ENCODE measurements around the gene COL27A1.

COL27A1 gene

DNA sequence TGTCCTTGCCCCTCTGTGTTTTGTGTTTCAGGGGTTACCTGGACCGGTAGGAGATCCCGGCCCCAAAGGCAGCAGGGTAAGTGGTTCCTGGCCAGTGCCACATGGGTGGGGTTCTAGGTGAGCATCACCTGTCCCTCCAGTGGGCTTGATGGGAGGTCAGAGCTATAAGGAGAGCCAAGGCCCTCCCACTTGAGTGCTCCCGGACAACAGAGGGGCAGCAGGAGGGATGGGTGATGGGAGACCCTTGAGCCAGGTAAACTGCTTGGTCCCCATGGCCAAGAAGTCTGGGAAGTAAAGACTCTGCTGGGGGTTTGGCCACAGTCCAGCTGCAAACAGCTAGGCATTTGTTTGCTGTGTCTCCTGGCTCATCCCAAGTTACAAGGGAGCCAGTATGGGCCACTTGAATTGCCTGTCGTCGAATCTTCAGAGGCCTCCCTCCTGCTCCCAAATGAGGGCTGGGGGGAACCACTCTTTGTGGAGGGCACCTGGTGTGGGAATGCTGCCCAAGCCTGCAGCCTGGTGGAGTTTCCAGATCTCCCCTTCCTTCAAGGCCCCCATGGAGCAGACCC, 51.0 kb downstream of the COL27A1 start:
- no peak for DNase-seq (ENCODE audit: low spot score)

DNA sequence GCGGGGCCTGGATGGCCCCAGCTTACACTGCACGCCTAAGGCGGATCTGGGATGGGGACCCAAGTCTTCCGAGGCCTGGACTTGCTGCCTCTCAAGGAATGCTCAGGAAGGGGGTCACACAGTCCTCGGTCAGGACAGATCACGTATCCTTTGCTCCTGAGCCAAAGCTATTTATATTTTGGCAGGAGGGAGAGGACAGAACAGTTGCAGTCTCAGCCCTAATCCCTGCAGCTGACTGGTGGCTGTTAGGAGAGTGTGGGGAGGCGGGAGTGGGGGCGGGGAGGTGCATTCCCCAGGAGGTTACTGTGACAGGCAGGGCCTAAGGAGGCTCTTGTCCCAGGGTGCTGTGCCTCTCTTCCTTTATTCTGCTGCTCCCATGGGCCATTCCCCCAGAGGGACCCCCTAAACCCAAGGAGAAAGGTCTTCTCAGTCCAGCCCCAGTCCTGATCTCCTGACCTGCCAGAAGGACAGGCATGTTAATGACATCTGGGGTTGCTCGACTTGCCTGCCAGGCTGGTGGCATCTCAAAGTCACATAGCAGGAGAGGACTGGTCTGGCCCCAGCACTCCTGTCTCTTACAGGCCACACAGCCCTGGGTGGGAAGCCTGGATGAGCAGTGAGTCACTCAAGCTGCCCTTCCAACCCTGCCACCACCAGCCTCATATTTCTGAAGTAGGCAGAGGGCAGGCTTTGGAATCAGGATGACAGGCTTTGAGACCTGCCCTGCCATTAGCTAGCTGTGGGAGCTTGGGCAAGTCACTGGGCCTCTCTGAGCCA, 51.9 kb downstream of the COL27A1 start:
- no peak for DNase-seq (ENCODE audit: low spot score)

DNA sequence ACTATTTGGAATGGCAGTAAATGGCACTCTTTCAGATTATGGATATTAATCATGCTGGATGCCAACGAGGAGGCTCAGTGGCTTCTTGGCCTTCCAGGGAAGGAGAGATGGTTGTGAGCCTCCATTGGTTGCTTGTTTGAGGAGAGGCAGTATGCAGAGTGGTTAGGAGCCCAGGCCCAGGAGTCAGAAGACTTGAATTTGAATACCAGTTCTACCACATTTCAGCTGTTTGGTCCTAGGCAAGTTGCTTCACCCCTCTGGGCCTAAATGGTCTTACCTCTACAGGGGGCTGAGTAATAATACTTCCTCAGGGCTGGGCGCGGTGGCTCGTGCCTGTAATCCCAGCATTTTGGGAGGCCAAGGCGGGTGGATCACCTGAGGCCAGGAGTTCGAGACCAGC, 52.5 kb downstream of the COL27A1 start:
- no peak for DNase-seq (ENCODE audit: low spot score)

DNA sequence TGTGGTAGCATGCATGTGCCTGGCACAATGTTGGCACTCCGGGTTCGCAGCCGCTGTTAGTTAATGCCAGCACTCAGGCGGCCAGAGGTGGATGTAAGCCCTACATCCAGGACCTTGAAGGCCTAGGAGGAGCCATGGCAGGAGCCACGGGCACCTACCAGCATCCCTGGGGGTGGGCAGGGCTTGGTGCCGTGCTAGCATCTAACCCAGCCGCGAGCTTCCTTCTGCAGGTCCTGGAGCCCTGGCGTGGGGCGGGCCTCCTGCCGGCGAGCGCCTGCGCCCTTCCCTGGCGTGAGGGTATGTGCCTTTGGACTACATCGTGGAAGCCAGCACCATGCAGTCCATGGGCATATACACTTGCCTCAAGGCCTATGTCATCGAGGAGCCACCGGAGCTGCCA, 53.8 kb downstream of the COL27A1 start:
- no peak for DNase-seq (ENCODE audit: low spot score)

DNA sequence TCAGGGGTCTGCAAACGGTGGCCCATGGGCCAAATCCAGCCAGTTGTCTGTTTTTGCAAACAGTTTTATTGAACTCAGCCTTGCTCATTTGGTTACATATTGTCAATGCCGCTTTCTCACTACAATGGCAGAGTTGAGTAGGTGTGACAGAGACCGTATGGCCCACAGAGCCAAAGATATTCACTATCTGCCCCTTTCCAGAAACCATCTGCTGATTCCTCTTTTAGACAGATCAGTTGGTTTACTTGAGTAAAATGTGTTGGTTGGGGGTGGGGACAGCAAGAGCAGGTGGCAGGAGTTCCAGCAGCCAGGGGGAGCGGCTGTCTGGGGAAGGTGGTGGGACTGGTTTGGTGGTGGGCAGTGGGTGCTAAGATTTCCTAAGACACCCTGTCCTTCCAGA, 54.8 kb downstream of the COL27A1 start:
- no peak for DNase-seq (ENCODE audit: low spot score)

DNA sequence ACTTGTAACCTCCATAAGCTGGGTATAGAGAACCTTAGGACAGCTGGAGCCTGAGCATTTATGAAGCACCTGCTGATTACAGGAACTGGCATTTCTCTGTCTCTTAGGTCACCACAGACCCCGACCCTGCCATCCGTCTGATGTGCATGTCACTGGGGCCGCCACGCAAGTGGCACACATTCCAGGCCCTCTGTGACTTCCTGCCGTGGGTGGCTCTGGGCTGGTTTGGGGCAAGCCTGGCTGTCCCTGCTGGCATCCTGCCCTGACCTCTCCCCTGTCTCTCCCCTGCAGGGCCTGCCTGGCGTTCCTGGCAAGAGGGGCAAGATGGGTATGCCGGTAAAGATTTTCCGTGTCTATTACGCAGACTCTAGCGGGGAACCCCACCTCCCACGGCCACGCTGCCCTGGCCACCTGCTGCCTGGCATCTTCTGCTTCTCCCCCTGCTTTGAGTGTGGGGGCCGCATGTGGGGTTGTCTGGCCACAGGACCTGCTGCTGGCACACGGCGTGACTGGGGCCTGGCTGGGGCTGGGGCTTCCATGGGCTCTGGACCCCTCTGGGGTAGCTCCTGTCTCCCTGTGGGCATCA, 55.4 kb downstream of the COL27A1 start:
- DNase-seq (ENCODE audit: low spot score) = no peak

DNA sequence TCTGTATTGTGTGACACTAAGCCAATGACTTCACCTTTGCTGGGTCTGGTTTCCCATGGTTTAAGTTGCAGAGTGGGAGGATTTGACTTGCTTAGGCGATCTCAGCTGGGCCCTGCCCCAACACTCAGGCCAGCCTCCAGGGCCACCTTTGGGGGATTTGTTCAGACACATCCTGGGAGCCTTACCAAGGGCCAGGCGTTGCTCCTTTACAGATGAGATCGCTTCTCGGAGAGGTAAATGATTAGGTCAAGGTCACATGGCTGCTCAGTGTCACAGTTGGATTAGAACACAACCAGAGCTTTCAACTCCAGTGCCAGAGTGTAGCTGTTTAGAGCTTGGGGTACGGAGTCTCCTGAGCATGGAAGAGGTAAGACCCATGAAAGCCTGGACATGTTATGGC, 57.5 kb downstream of the COL27A1 start:
- DNase-seq (ENCODE audit: low spot score) = no peak

DNA sequence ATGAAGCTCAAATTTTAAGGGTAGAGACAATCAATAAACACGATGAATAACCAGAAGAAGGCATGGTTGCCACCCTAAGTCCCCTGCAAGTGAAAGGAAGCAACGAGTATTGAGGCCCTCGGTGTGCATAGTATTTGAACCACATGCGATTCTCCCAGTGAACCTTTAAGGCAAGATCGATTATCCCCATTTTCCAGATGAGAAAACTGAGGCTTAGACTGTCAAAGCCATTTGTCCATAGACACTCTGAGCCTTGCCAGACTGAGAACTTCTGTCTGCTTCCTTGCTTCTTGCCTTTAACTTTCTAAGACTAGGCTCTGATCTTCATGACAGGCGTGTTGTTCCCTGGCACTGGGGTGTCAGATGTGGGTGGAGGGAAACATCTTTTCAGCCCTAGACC, 58.2 kb downstream of the COL27A1 start:
- no peak for DNase-seq (ENCODE audit: low spot score)

DNA sequence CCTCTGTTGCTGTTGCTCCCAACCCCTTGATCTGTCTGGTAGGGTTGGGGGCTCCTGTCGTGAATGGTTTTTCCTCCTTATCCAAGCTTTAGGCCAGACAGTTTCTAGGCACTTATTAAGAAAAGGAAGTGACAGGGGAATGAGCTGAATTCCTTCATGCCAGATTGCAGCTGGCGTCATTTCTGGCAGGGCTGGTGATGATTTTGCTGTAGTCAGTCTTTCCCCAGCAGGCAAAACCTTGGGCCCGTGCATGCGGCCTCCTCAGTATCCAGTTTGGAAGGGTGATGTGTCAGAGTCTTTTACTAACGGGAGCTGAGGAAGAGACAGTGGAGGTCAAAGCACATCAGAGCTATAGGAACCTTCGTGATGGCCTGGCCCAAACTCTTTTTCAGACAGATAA, 58.8 kb downstream of the COL27A1 start:
- DNase-seq (ENCODE audit: low spot score) = no peak

DNA sequence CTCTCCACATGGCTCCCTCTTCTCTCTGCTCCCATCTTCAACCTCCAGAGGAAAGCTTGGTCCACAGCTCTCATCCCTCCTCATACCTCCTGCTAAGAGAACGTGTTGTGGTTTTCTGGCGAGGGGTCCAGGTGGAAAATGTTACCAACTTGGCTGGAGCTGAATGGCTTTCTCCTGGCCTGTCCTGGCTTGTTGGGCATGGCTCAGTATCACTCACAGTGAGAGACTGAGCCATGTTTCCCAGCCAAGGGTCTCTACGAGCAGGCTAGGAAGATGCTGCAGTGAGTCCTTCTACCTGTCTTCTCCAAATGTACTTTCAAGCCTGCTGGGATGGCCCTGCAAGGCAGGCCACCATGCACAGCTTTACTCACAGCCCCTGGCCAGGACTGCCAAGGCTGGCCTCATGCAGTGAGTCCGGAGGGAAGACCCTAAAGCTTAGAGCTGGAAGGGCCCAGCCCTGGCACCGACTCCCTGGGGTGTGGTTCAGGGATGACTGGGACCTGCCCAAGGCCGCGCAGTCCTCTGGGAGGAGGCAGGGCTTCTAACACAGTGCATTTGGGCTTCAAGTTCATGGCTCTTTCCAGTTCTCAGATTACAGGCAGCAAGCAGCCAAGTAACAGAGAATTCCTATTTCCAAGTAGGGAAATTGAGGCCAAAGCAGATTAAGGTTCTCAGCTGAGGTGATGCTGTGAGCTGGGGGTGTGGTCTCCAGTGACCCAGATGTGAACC, 59.5 kb downstream of the COL27A1 start:
- DNase-seq (ENCODE audit: low spot score) = no peak

DNA sequence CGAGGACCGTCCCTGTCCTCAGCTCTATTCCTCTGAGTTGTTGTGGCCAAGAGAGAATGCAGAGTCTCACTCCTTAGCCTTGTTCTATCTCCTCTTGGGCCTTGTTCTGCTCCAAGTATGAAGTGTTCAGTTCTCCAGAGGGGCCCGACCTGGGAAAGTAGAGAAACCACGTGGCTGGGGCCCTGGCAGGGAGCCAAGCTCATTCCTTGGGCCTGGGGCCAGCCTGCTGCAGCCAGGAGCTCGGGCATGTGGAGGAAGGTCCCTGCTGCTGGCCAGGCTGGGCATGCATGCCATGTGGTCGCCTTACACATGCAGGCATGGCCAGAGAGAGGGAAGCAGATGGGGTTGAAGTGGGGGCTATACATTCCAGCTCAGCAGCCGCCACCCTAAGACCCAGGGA, 60.7 kb downstream of the COL27A1 start:
- no peak for DNase-seq (ENCODE audit: low spot score)

DNA sequence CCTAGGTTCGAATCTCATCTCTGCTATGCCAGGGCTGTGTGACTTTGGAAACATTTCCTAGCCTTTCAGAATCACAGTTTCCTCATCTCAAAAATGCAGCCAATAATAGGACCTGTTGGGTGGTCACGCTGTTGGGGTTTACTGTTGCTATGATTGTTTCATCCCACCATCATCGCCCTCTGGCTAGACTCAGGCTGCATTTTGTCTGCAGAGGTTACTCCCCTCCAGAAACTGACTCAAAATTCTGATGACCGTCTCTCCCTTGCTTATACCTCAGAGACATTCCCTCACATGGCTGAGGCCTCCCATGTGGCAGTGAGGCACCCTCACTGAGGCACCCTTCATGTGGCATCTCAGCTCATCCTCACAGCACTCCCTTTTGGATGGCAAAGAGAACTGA, 61.6 kb downstream of the COL27A1 start:
- no peak for DNase-seq (ENCODE audit: low spot score)

DNA sequence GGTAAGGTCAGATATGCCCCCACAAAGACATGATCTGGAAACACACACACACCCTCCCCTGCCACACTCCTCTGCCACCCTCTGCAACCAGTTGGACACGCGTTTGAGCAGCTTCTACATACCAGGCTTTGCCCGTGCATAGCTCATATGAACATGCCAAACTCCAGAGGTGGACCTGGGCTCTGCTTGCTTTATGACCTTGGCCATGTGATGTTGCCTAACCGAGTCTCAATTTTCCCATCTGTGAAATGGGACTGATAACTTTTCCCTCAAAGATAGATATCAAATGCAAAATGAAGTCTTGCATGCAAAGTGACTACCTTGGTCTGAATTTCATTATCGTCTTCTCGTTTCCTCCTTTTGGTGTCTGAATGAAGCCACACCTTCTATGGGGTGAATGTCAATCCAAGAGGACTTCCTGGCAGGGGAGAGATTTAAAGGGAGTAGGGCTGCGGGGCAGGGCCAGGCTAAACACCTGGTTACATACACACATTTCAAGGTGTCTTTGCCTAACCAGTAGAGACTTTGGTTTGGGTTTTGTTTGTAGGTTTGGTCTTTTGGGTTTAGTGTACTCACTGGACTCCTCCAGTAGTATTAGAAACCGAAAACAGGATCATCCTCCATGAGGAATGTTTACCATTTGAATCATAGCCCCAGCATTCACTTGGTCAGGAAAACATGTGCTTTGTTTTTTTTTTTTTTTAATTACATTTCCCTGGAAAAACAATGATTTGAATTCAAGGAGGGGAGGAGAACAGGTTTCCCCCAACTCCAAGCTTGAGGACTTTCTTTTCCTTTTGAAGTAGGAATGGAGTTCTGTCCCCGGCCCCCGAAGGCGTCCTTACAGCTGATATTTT, 63.2 kb downstream of the COL27A1 start:
- no peak for DNase-seq (ENCODE audit: low spot score)

DNA sequence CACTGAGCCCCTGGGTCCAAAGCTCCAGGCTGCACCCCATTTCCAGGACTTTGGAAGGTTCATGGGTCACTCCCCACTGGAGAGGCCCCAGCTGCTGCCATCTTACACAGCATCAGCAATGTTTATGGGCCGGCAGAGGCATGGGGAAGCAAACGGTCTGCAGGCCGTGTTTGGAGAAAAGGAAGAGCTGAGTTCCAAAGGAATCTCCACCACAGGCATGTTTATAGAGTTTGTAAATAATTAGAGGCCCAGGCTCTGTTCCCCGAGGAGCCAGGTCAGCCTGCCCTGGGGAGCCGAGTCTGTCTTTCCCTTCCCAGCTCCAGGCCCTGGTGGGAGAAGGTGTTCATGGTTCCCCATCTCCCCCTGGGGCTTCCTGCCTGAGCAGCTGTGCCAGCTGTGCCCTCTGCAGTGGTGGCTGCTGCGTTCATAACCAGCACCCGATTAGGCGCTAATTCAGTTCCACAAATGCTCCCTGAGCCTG, 64.8 kb downstream of the COL27A1 start:
- DNase-seq (ENCODE audit: low spot score) = no peak

DNA sequence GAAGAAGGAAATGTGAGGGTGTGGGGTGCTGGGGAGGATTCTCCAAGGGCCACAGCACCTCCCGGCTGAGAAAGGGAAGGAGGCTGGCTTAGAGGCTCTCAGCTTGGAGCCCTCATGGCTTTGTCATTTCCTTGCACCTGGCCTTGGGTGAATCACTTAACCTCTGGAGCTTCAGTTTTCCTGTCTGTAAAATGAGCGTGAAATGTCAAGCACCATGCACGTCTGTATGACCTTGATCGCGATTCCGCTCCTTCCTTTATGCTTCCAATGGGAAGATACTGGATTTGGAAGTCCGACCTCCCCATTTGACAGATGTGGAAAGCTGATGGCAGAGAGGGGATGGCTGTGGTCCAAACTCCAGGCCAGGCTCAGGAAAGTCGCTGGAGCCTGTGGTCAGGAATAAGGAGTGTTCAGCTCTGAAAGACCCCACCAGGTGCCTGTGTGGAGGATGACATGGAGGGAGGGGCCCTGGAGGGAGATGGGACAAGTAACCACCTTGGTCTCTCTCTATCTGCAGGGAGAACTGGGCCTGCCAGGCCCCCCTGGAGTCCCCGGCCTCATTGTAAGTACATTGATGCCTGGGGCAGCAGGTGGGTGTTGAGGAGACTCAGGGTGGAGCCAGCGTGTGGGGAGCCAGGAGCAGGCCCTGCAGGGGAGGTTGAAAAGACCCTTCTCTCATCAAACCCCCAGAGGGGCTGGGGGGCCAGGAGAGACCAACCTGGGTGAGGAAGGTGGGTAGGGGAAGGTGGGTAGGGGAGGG, 66.5 kb downstream of the COL27A1 start:
- DNase-seq (ENCODE audit: low spot score) = no peak

DNA sequence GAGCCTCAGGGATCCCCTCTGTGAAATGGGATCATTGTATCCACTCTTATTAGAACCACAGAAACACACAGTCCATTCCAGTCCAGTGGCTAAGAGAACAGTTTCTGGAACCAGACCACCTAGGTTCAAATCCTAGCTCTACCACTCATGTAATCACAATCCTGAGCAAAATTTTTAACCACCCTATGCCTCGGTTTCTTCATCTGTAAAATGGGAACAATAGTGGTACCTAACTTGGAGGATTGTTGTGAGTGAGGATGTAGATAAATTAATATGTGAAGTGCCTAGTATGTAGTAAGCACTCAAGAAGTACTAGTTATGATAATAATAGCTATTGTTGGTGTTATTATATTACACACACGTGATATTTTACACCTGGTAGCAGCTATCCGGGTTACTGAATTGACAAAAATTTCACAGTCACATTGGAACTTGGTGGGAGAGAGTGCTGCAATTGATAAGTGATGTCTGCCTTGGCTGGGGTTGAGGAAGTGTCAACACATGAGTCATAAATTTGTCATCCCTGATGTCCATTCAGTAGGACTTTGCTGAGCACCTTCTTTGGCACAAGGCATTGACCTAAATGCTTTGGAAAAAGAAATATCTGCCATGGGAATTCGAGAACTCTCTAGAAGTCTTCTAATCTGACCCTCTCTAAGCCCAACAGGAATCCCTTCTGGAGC, 68.4 kb downstream of the COL27A1 start:
- DNase-seq (ENCODE audit: low spot score) = no peak

DNA sequence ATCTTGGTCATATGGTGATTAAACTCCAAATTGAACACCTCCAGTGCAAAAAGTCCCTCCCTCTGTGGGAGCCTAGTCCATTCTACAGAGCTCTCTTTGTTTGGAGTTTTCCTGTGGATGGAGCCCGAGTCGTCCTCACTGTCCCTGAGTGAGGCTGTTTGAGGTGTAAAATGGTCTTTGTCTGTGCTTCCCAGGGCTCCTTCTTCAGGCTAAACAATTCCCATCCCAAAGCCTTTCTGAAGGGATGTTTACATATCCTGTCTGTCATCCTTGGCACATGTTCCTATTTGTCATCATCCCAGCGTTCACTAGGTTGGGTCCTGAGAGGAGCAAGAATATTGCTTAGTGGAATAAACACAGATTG, 68.9 kb downstream of the COL27A1 start:
- DNase-seq (ENCODE audit: low spot score) = no peak

DNA sequence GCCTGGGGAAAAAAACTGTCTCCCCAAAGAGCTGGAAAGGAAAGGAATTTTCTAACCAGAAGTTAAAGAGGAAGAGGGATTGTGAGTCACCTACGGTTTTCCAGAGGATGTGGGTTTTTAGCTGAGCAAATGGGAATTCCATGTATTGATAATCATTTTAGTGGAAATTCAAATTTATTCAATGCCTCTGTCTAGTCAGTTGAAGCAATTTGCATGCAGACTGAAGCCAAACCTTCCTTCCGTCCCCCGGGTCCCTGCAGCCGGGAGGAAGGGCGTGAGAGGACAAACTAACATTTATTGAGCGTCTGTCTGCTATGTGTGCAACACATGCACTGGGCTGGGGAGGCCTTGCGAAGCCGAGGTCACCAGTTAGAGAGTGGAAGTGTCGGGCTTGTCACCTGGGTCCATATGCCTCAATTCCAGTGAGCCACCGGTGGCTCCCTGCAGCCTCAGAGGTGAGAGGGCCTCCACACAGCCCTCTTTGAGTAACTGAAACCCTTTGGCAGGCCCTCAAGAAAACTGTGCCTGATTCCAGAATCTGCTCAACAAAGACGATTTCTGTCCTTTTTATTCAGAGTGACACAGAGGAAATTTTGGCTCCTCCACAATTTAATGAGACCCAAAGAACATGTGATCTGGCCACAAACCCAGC, 70.3 kb downstream of the COL27A1 start:
- DNase-seq (ENCODE audit: low spot score) = no peak

DNA sequence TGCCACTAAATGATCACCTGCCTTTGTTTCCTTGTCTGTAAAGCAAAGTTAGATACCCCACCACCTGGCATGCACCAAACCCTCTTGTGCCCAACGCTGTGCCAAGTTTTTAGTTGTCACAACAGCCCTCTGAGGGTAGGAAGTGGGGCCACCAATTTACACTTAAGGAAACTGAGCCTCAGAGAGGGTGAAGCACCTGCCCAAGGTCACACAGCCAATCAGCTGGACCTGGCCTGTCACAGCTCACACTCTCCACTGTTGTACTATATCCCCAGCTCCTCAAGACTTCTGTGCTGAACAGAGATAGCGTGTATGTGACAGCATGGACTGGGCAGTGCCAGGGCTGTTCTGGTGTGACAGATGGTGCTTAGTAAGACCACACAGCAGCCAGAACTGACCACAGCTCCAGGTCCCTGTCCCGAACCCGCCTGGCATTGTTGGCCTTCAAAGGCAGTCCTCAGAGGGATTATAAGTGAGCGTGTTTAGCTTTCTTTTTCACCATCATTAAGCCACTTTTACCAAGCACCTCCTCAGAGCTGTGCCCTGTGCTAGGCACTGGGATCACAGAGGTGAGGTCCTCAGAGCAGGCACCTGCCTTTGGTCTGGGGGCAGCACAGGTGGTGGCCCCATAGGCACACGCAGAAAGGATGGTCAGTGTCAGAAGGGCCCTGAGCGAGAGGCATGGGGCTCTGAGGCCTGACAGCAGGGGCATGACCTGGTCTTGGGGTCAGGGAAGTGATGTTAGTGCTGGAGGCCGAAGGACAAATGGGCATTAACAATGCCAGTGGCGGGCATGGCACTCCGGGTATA, 71.1 kb downstream of the COL27A1 start:
- no peak for DNase-seq (ENCODE audit: low spot score)
